RWPE1 (cell line): ENCODE data around the gene WNT9B.

ENCODE experiments used
- CTCF ChIA-PET: fragments of 350-600 bp; sonication (Branson Sonifier 250); formaldehyde crosslinking; extraction: SDS; loops from one replicate; lab custom pipeline; 2021; lab: Yijun Ruan, JAX
- POLR2A ChIA-PET: fragments of 400-600 bp; formaldehyde crosslinking; extraction: SDS; loops from one replicate; lab custom pipeline; 2020; ENCODE audit warnings: antibody characterized with exemption; ENCODE audit not compliant: low non-redundant PET; lab: Yijun Ruan, JAX
- DNase-seq: peaks from one replicate; pipeline ENCODE4 v3.0.0; 2012; ENCODE audit warnings: low spot score
- H3K27ac ChIP-seq: fragments of 450-650 bp; 2 replicates; pipeline ENCODE4 v1.5.1; 2017
- TF ChIP-seq, protein P1 (sequence below): fragments of 450-650 bp; conservative IDR thresholded peaks from 2 replicates; pipeline ENCODE4 v1.5.1; 2017; ENCODE audit warnings: low read depth, mild to moderate bottlenecking

The WNT9B gene

DNA sequence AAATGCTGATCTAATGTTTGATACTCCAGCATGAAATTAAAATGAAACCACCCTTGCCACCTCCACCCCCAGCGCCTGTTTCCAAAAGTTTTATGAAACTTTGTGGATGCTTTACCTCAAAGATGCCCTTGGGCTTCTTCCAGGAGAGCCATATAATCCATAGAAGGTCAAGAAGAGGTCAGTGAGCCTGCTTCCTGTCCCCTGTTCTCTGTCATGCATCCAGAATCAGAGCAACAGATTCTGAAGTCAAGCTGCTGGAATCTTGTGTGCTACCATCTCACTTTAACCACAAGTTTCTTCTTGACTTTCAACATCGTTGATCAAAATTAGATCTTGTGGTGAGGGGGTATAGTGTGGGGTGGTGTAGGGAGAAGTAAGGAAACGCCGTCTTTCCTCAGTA lies 80.2 kb downstream of the WNT9B start:
- POLR2A ChIA-PET = no interaction called here
- TF ChIP-seq, protein P1, sequence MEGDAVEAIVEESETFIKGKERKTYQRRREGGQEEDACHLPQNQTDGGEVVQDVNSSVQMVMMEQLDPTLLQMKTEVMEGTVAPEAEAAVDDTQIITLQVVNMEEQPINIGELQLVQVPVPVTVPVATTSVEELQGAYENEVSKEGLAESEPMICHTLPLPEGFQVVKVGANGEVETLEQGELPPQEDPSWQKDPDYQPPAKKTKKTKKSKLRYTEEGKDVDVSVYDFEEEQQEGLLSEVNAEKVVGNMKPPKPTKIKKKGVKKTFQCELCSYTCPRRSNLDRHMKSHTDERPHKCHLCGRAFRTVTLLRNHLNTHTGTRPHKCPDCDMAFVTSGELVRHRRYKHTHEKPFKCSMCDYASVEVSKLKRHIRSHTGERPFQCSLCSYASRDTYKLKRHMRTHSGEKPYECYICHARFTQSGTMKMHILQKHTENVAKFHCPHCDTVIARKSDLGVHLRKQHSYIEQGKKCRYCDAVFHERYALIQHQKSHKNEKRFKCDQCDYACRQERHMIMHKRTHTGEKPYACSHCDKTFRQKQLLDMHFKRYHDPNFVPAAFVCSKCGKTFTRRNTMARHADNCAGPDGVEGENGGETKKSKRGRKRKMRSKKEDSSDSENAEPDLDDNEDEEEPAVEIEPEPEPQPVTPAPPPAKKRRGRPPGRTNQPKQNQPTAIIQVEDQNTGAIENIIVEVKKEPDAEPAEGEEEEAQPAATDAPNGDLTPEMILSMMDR = no peak
- no peak for DNase-seq
- CTCF ChIA-PET = no interaction called here
- no peak overlapping the region for H3K27ac ChIP-seq

DNA sequence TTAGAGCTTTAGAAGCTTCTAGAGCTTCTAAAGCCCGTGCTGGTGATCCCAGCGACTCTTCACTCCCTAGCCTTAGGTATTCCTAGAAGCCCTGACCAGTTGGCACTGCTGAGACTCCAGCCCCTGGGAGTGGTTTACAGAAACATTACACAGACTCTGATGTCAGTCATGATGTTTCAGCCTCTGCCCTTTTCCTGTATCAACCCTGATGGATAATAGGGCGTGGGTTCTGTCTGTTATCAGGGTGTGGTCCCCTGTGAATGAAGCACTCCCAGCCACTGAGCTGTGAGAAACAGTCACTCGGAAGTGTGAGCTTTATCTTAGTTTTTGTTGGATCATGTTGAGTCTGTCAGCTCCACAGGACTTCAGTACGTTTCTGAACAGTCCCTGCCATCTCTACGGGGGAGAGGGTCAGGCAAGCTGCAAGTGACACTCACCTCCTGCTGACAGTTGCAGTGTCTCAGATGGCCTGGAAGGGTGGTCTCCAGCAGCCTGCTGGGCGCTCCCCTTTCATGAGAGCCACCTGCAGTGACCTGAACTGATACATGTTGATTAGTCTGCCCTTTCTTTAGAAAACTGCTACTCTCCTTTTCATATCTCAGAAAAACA lies 84.4 kb downstream of the WNT9B start:
- no peak for DNase-seq
- ChIA-PET CTCF (no interaction called here), POLR2A (no interaction called here)
- TF ChIP-seq, protein P1 = no peak
- H3K27ac ChIP-seq = peak overlapping the region; percentile 53
